ENCODE results near the gene SRSF12. TPM values are rescaled to one million over a fixed set of nuclear protein-coding genes. Genes with fewer than 3 reads are reported as not detected.

SRSF12 gene
- total and polyA plus RNA-seq, 2 donors (not counting 1 experiment from before 2014, with no cell fraction given): 0.10 to 0.33 TPM

DNA sequence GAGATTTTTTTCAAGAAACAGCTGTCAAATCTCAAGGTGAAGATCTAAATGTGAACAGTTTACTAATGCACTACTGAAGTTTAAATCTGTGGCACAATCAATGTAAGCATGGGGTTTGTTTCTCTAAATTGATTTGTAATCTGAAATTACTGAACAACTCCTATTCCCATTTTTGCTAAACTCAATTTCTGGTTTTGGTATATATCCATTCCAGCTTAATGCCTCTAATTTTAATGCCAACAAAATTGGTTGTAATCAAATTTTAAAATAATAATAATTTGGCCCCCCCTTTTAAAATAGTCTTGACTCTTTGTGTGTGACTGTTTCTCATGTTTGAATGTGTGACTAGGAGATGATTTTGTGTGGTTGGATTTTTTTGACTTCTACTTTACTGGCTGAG, 33.3 kb downstream of the SRSF12 start:
- TF ChIP-seq, protein P1, sequence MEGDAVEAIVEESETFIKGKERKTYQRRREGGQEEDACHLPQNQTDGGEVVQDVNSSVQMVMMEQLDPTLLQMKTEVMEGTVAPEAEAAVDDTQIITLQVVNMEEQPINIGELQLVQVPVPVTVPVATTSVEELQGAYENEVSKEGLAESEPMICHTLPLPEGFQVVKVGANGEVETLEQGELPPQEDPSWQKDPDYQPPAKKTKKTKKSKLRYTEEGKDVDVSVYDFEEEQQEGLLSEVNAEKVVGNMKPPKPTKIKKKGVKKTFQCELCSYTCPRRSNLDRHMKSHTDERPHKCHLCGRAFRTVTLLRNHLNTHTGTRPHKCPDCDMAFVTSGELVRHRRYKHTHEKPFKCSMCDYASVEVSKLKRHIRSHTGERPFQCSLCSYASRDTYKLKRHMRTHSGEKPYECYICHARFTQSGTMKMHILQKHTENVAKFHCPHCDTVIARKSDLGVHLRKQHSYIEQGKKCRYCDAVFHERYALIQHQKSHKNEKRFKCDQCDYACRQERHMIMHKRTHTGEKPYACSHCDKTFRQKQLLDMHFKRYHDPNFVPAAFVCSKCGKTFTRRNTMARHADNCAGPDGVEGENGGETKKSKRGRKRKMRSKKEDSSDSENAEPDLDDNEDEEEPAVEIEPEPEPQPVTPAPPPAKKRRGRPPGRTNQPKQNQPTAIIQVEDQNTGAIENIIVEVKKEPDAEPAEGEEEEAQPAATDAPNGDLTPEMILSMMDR (conservative IDR thresholded peaks at IDR 0.05 in 1 of 2, IDR thresholded peaks at IDR 0.05 in 1 of 2; ENCODE audit: low read depth in 1 of 2, low read length in 2 of 2): no peak
- TF ChIP-seq EZH2 (IDR thresholded peaks at IDR 0.05; ENCODE audit: low read length, missing control alignments): no peak
- H3K4me3 ChIP-seq (replicated peaks in 1 of 4; ENCODE audit: control extremely low read depth in 1 of 4, insufficient read depth in 1 of 4, low read depth in 3 of 4, low read length in 4 of 4): peak overlapping the region in 2 of 4 experiments; percentile 98 to 100
- H3K9me3 ChIP-seq (ENCODE audit: control insufficient read depth, insufficient read depth, low read depth, low read length): no peaks in the 10 kb centered on the region
- H3K79me2 ChIP-seq (ENCODE audit: control insufficient read depth, insufficient read depth, low read length): peaks cover 29% of the 10 kb centered on the region
- no peak overlapping the region for H3K27ac ChIP-seq (ENCODE audit: insufficient read depth, low read length)
- no peak overlapping the region for H3K4me2 ChIP-seq (ENCODE audit: extremely low read depth, insufficient read depth, low read length)
- no peak overlapping the region for H3K9ac ChIP-seq (ENCODE audit: insufficient read depth, low read length)
- DNase-seq (ENCODE audit: low read depth in 2 of 2): no peak
- H3K27me3 ChIP-seq (ENCODE audit: control insufficient read depth, insufficient read depth, low read length): no peaks in the 10 kb centered on the region
- no peaks in the 10 kb centered on the region for H3K4me1 ChIP-seq (ENCODE audit: control insufficient read depth, extremely low read depth, insufficient read depth, low read length)
- H3K36me3 ChIP-seq (ENCODE audit: control insufficient read depth, insufficient read depth, low read length): no peaks in the 10 kb centered on the region
- H4K20me1 ChIP-seq (ENCODE audit: control insufficient read depth, extremely low read depth, insufficient read depth, low read length): no peaks in the 10 kb centered on the region
- H2AFZ ChIP-seq (ENCODE audit: low read length): no peak overlapping the region

DNA sequence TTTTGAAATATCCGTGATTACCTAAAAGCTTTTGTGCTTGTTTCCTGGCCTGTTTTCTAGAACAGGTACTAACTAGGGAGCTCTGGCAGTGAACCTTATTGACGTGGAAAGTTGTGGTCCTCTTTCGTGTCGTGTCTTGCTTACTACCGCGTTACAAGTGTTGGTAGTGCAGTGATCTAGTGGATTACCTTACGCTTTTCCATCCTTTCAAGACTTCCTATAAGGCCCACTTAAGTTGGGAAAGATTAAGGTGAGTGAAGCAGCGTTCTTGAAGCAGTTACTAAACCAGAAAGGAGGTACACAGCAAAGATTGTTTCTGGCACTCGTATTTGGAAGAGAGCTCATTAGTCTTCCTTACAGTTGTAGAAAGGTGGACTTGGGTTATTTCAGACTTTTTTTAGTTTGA, 35.4 kb downstream of the SRSF12 start:
- peaks cover 29% of the 10 kb centered on the region for H3K79me2 ChIP-seq (ENCODE audit: control insufficient read depth, insufficient read depth, low read length)
- H3K36me3 ChIP-seq (ENCODE audit: control insufficient read depth, insufficient read depth, low read length): no peaks in the 10 kb centered on the region
- TF ChIP-seq, protein P1 (conservative IDR thresholded peaks at IDR 0.05 in 1 of 2, IDR thresholded peaks at IDR 0.05 in 1 of 2; ENCODE audit: low read depth in 1 of 2, low read length in 2 of 2): no peak
- no peak for TF ChIP-seq EZH2 (IDR thresholded peaks at IDR 0.05; ENCODE audit: low read length, missing control alignments)
- H3K4me2 ChIP-seq (ENCODE audit: extremely low read depth, insufficient read depth, low read length): peak overlapping the region; percentile 98
- H3K9ac ChIP-seq (ENCODE audit: insufficient read depth, low read length): peak overlapping the region; percentile 87
- peak overlapping the region; percentile 82 to 100 (median 94) for H3K4me3 ChIP-seq (replicated peaks in 1 of 4; ENCODE audit: control extremely low read depth in 1 of 4, insufficient read depth in 1 of 4, low read depth in 3 of 4, low read length in 4 of 4)
- H3K4me1 ChIP-seq (ENCODE audit: control insufficient read depth, extremely low read depth, insufficient read depth, low read length): no peaks in the 10 kb centered on the region
- no peaks in the 10 kb centered on the region for H4K20me1 ChIP-seq (ENCODE audit: control insufficient read depth, extremely low read depth, insufficient read depth, low read length)
- peak overlapping the region; percentile 96 for H3K27ac ChIP-seq (ENCODE audit: insufficient read depth, low read length)
- DNase-seq (ENCODE audit: low read depth in 2 of 2): peak; percentile 45 to 47
- no peaks in the 10 kb centered on the region for H3K27me3 ChIP-seq (ENCODE audit: control insufficient read depth, insufficient read depth, low read length)
- no peaks in the 10 kb centered on the region for H3K9me3 ChIP-seq (ENCODE audit: control insufficient read depth, insufficient read depth, low read depth, low read length)
- no peak overlapping the region for H2AFZ ChIP-seq (ENCODE audit: low read length)

DNA sequence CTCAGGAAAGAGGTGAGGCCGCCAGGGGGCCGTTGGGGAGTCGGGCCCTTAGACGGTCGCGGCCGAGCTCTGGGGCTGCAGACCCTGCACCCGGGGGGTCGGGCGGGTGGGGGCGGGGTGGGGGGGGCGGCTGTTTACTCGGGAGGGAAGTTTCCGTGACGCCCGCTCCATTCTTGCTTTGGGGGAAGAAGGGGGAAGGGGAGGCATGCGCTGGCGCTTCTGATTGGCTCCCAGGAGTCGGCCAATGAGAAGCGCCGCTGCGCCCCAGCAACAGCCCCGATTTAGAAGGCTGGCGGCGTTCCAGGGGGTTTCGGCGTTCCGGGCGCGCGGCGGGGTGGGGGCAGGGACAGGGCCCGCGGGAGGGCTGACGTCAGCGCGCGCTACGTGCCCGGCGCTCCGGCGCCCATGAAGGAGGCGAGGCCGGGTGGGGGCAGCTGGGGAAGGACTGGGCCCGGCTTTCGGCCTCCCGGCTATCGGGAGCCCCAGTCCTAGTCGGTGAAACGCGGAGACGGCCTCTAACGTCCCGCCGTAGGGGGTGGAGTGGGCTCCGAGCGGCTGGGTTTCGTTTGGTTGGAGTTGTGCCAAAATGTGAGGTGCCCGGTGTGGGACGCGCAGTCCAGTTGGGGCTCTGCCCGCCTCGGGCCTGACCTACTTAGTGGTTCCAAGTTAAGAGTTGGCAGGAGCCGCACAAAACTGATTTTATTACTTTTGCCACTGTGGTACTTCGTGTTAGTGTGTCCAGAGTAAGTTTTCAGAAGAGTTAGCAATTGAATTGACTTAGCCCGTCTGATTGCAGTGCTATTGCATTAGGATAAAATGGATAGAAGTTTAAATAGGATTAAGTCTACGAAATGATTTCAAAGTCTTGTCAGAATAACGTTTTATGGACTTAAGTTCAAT, 36.2 kb downstream of the SRSF12 start:
- Histone ChIP-seq H2AFZ (ENCODE audit: low read length) (no peak overlapping the region), H3K9me3 (ENCODE audit: control insufficient read depth, insufficient read depth, low read depth, low read length) (no peaks in the 10 kb centered on the region)

More for the DNA sequence above, 36.2 kb downstream of the SRSF12 start:
- H3K79me2 ChIP-seq (ENCODE audit: control insufficient read depth, insufficient read depth, low read length): peaks cover 29% of the 10 kb centered on the region
- TF ChIP-seq EZH2 (IDR thresholded peaks at IDR 0.05; ENCODE audit: low read length, missing control alignments): no peak
- TF ChIP-seq, protein P1 (conservative IDR thresholded peaks at IDR 0.05 in 1 of 2, IDR thresholded peaks at IDR 0.05 in 1 of 2; ENCODE audit: low read depth in 1 of 2, low read length in 2 of 2): no peak
- H4K20me1 ChIP-seq (ENCODE audit: control insufficient read depth, extremely low read depth, insufficient read depth, low read length): no peaks in the 10 kb centered on the region
- H3K4me2 ChIP-seq (ENCODE audit: extremely low read depth, insufficient read depth, low read length): peak overlapping the region; percentile 98
- H3K4me3 ChIP-seq (replicated peaks in 1 of 4; ENCODE audit: control extremely low read depth in 1 of 4, insufficient read depth in 1 of 4, low read depth in 3 of 4, low read length in 4 of 4): peak overlapping the region; percentile 86 to 100 (median 96)
- H3K9ac ChIP-seq (ENCODE audit: insufficient read depth, low read length): peak overlapping the region; percentile 98
- H3K27ac ChIP-seq (ENCODE audit: insufficient read depth, low read length): peak overlapping the region; percentile 97
- H3K4me1 ChIP-seq (ENCODE audit: control insufficient read depth, extremely low read depth, insufficient read depth, low read length): no peaks in the 10 kb centered on the region
- DNase-seq (ENCODE audit: low read depth in 2 of 2): peak; percentile 95 to 98
- H3K36me3 ChIP-seq (ENCODE audit: control insufficient read depth, insufficient read depth, low read length): no peaks in the 10 kb centered on the region
- H3K27me3 ChIP-seq (ENCODE audit: control insufficient read depth, insufficient read depth, low read length): no peaks in the 10 kb centered on the region

Data from fibroblast of lung (primary cell).